Lower lobe of right lung (tissue), 2 donors: ENCODE results near the gene UBA7. TPM values are rescaled to one million over a fixed set of nuclear protein-coding genes. Genes with fewer than 3 reads are reported as not detected.

Experiments
- ATAC-seq, 2 donors: fragments of 200-7000 bp; cut with Tn5 transposase; one replicate each; pipeline ENCODE4 v1.9.1; 2020 to 2022; ENCODE audit warnings: mild to moderate bottlenecking in 2 of 2, moderate library complexity in 2 of 2
- DNase-seq: peaks from one replicate; pipeline ENCODE4 v3.0.0-alpha.2; 2020
- H3K27ac ChIP-seq: fragments of 200-600 bp; one replicate; pipeline ENCODE4 v1.8.0; 2022
- H3K27me3 ChIP-seq: fragments of 200-600 bp; one replicate; pipeline ENCODE4 v1.8.0; 2022; ENCODE audit warnings: low read depth
- H3K36me3 ChIP-seq: fragments of 200-600 bp; one replicate; pipeline ENCODE4 v1.8.0; 2022; ENCODE audit warnings: mild to moderate bottlenecking
- H3K4me1 ChIP-seq: fragments of 200-600 bp; one replicate; pipeline ENCODE4 v1.8.0; 2022
- H3K4me3 ChIP-seq: fragments of 200-600 bp; one replicate; pipeline ENCODE4 v1.8.0; 2022; ENCODE audit warnings: mild to moderate bottlenecking
- H3K9me3 ChIP-seq: fragments of 200-600 bp; one replicate; pipeline ENCODE4 v1.8.0; 2022
- intact Hi-C: fragments of 100-400 bp; cut with DNase I; formaldehyde crosslinking; loops from one replicate; pipeline ENCODE4 v1.11.0; 2022
- long read RNA-seq: library from polyadenylated mRNA; unstranded; transcript quantifications from one replicate; pipeline ENCODE4 v2.0.0, GENCODE V29; 2021
- total RNA-seq: library from RNA; stranded (reverse); fragmentation: NEBNext Ultra II Directional; extraction: Animal tissue kit (Norgen Biotek cat#: 25700); gene quantifications from one replicate; pipeline ENCODE4 v1.2.1, GENCODE V29; 2021
- TF ChIP-seq, protein P1 (sequence below): fragments of 200-600 bp; IDR thresholded peaks from one replicate; pipeline ENCODE4 v1.8.0; 2022; ENCODE audit warnings: antibody characterized with exemption, mild to moderate bottlenecking
- donor health status: DM: no; HTN: yes; CAD: no; lungs with severe emphysema.

Gene UBA7
- 128 TPM for total RNA-seq
- long read RNA-seq, transcript UBA7-201 (24 exons, 3,299 nt), result major isoform, 21 of 94 reads
- long read RNA-seq, partial matches to known transcripts, result 35 of 94 reads
- long read RNA-seq, other reads (novel, unspliced or antisense), result 35 of 94 reads

DNA sequence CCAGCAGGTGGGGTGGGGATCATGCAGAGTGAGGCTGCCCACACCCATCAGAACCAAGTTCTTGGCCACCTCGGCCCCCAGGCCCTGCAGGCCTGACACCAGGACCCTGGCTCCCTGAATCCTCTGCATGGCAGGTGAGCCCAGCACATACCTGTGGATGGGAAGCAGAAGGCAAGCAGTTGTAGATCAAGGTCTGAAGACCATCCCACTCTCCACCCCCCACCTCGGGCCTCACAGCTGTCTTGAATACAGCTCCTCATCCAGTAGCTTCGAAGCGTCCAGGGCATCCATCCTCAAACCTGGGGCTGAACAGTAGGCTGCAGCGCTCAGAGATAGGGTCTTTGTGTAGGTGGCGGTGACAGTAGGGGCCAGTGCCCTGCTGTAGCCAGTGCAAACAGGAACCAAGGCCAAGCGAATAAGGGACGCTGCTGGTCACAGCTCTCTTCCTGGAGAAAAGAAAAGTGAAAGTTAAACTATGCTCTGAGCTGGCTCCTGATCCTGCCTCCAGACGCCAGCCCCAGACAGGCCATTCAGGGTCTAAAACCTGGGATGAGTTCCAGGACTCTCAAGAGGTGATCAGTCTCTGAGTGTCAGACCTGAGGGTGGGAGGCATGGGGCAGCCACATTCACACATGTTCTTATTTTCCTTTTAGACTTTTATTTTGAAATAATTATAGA is at the start of gene UBA7:
UBA7 (minus strand) TSS at position 457 of the 678 bp plus-strand sequence; CDS start at position 291, 166 bp downstream.
- ATAC-seq (peak; percentile 91 to 94), DNase-seq (peak; percentile 71)
- Histone ChIP-seq H3K4me1 (peaks cover 40% of the 10 kb centered on the region), H3K36me3 (peaks cover 40% of the 10 kb centered on the region), H3K4me3 (peak within 1 kb of the TSS; percentile 67), H3K27me3 (no peaks in the 10 kb centered on the region), H3K9me3 (no peaks in the 10 kb centered on the region), H3K27ac (peak within 1 kb of the TSS; percentile 90)
- TF ChIP-seq, protein P1, sequence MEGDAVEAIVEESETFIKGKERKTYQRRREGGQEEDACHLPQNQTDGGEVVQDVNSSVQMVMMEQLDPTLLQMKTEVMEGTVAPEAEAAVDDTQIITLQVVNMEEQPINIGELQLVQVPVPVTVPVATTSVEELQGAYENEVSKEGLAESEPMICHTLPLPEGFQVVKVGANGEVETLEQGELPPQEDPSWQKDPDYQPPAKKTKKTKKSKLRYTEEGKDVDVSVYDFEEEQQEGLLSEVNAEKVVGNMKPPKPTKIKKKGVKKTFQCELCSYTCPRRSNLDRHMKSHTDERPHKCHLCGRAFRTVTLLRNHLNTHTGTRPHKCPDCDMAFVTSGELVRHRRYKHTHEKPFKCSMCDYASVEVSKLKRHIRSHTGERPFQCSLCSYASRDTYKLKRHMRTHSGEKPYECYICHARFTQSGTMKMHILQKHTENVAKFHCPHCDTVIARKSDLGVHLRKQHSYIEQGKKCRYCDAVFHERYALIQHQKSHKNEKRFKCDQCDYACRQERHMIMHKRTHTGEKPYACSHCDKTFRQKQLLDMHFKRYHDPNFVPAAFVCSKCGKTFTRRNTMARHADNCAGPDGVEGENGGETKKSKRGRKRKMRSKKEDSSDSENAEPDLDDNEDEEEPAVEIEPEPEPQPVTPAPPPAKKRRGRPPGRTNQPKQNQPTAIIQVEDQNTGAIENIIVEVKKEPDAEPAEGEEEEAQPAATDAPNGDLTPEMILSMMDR, result no peak
- intact Hi-C loops, result no loop called here

- Histone ChIP-seq H3K4me1 (peaks cover 8% of the 10 kb centered on the region), H3K36me3 (no peaks in the 10 kb centered on the region), H3K27me3 (no peaks in the 10 kb centered on the region), H3K9me3 (no peaks in the 10 kb centered on the region), H3K27ac (no peak overlapping the region), H3K4me3 (no peak overlapping the region)
- ATAC-seq (no peak), DNase-seq (no peak)
- intact Hi-C loops, result no loop called here
- TF ChIP-seq, protein P1, result no peak
Observed at GRCh38 chr3:49859576-49860305, 46.0 kb upstream of the UBA7 start.

- H3K9me3 ChIP-seq, result no peaks in the 10 kb centered on the region
- peak within 1 kb of the TSS; percentile 78 for H3K27ac ChIP-seq
- H3K27me3 ChIP-seq, result no peaks in the 10 kb centered on the region
- DNase-seq (peak; percentile 92), ATAC-seq (peak; percentile 98 to 100)
- H3K36me3 ChIP-seq, result no peaks in the 10 kb centered on the region
- peaks cover 8% of the 10 kb centered on the region for H3K4me1 ChIP-seq
- intact Hi-C loops, result no loop called here
- TF ChIP-seq, protein P1, result no peak
- peak within 1 kb of the TSS; percentile 67 for H3K4me3 ChIP-seq
Observed at GRCh38 chr3:49856181-49857005, 42.6 kb upstream of the UBA7 start, which contains the start of gene TRAIP. TSS of gene TRAIP (minus strand) at chr3:49856564. CDS start at chr3:49856453, 111 bp downstream.

DNA sequence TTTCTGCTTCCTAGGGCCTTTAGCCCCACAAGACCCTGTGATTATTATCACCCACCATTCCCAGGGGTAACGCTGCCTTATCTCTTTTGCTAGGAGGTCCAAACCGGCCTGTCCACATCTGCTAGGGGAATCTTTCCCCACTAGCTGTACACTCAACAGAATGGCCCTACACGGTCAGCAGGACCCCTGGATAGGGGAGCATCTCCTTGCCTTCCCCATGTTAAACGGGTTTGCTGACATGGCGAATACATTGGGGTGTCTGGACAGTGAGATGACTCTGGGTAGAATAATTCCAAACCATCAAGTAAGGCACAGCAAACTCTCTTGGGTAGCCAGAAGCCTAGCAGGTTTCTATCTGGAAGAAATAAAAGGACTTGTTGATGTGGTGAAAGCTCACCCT is 41.9 kb upstream of the UBA7 start:
- ATAC-seq (no peak), DNase-seq (no peak)
- TF ChIP-seq, protein P1, result no peak
- peak overlapping the region; percentile 78 for H3K27ac ChIP-seq
- H3K9me3 ChIP-seq, result no peaks in the 10 kb centered on the region
- H3K4me1 ChIP-seq, result peaks cover 8% of the 10 kb centered on the region
- no peaks in the 10 kb centered on the region for H3K36me3 ChIP-seq
- no peaks in the 10 kb centered on the region for H3K27me3 ChIP-seq
- peak overlapping the region; percentile 67 for H3K4me3 ChIP-seq
- intact Hi-C loops, result no loop called here

DNA sequence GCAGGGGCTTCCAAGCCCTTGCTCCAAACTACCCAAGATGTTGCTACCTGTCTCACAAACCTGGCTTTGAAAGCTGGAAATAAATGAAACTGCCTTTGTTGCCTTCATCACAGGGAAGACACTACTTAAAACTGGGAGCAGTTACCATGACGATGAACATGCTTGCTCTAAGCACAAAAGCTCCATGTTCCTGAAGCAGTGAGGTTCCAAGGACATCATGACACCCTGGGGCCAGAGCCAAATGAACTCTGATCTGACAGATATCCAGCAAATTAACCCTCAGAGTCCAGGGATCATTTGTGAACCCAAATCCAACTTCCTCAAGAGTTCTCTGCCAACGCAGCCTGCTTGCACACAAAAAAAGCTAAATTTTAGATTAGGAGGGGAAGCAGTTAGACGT is 31.9 kb upstream of the UBA7 start:
- Histone ChIP-seq H3K4me3 (no peak overlapping the region), H3K9me3 (no peaks in the 10 kb centered on the region), H3K27me3 (no peaks in the 10 kb centered on the region), H3K27ac (no peak overlapping the region), H3K4me1 (no peaks in the 10 kb centered on the region), H3K36me3 (no peaks in the 10 kb centered on the region)
- intact Hi-C loops, result no loop called here
- ATAC-seq (no peak), DNase-seq (no peak)
- TF ChIP-seq, protein P1, result no peak
